Type B pancreatic cell (in vitro differentiated cells): Measurements from ENCODE around the gene SNX32. TPM values are rescaled to one million over a fixed set of nuclear protein-coding genes. Genes with fewer than 3 reads are reported as not detected.

Experiments
- DNase-seq: peaks from one replicate; pipeline ENCODE4 v3.0.0; 2021; ENCODE audit warnings: mixed read lengths; ENCODE audit not compliant: unreplicated experiment; ENCODE audit errors: extremely low spot score
- H3K27ac Mint-ChIP-seq: 2 replicates; pipeline ENCODE4 v1.8.0; 2021; ENCODE audit warnings: mild to moderate bottlenecking, mixed read lengths
- H3K27me3 Mint-ChIP-seq: 2 replicates; pipeline ENCODE4 v1.8.0; 2021; ENCODE audit warnings: mixed read lengths
- H3K36me3 Mint-ChIP-seq: 2 replicates; pipeline ENCODE4 v1.8.0; 2021; ENCODE audit warnings: mixed read lengths
- H3K4me1 Mint-ChIP-seq: one replicate; pipeline ENCODE4 v1.8.0; 2021; ENCODE audit warnings: mixed read lengths; ENCODE audit not compliant: unreplicated experiment
- H3K4me3 Mint-ChIP-seq: 2 replicates; pipeline ENCODE4 v1.8.0; 2021; ENCODE audit warnings: mild to moderate bottlenecking, mixed read lengths
- H3K9me3 Mint-ChIP-seq: 2 replicates; pipeline ENCODE4 v1.8.0; 2021; ENCODE audit warnings: mixed read lengths
- CTCF ChIP-seq: fragments of 200-600 bp; sonication (generic); conservative IDR thresholded peaks from 2 replicates; pipeline ENCODE4 v1.5.0; 2021; ENCODE audit warnings: antibody characterized with exemption, mild to moderate bottlenecking
- total RNA-seq: library from RNA; stranded (reverse); gene quantifications from 2 replicates; pipeline ENCODE4 v1.2.1, GENCODE V29; 2021; ENCODE audit warnings: low replicate concordance

The SNX32 gene
- total RNA-seq, 1 donor from 2014 or later, result 4.2 TPM

DNA sequence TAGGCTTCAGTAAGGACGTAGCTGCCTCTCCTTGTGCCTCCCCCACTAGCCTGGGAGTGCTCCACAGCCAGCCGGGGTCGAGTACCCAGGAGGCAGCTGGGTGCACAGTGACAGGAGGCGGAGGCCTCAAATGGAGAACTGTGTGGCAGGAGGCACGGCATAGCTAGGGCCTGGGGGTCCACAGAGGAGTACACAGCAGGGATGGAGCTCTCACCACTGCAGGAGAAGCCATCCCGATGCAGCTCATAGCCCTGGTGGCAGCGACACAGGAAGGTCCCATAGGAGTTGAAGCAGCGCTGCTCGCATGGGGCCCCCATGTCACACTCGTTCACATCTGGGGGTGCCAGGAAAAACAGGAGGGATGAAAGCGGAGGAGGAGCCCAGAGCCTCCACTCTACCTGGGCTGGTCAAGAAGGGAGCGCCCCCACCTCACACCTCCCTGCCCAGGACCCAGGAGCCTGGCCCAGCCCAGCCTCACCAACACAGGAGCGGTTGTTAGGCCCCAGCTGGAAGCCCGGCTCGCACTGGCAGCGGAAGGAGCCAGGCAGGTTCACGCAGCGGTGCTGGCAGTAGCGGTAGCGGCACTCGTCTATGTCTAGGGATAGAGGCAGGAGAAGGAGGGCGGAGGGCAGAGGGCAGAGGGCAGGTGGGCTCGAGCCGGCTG lies 36.0 kb downstream of the SNX32 start:
- peak overlapping the region; percentile 36 for H3K4me3 Mint-ChIP-seq
- H3K27ac Mint-ChIP-seq, result peak overlapping the region; percentile 56

GRCh38 chr11:65870307-65870658 lies 36.5 kb downstream of the SNX32 start:
- H3K4me1 Mint-ChIP-seq, result peaks cover 12% of the 10 kb centered on the region
- H3K36me3 Mint-ChIP-seq, result no peaks in the 10 kb centered on the region
- H3K4me3 Mint-ChIP-seq, result peak overlapping the region; percentile 61
- no peaks in the 10 kb centered on the region for H3K9me3 Mint-ChIP-seq
- peaks cover 5% of the 10 kb centered on the region for H3K27me3 Mint-ChIP-seq
- peak overlapping the region; percentile 78 for H3K27ac Mint-ChIP-seq
- TF ChIP-seq CTCF, result no peak
- no peak for DNase-seq

More for the DNA sequence above, 36.0 kb downstream of the SNX32 start:
- Mint-ChIP-seq H3K27me3 (peaks cover 5% of the 10 kb centered on the region), H3K9me3 (no peaks in the 10 kb centered on the region), H3K4me1 (peaks cover 12% of the 10 kb centered on the region), H3K36me3 (no peaks in the 10 kb centered on the region)
- no peak for TF ChIP-seq CTCF
- no peak for DNase-seq

- Mint-ChIP-seq H3K4me1 (peaks cover 12% of the 10 kb centered on the region), H3K27ac (peak overlapping the region; percentile 78)
Observed at GRCh38 chr11:65870706-65871681, 37.2 kb downstream of the SNX32 start.

GRCh38 chr11:65871811-65872548 lies 38.2 kb downstream of the SNX32 start:
- Mint-ChIP-seq H3K27ac (peak overlapping the region; percentile 43), H3K9me3 (no peaks in the 10 kb centered on the region)

More at GRCh38 chr11:65870706-65871681, 37.2 kb downstream of the SNX32 start:
- TF ChIP-seq CTCF, result no peak
- DNase-seq, result no peak
- no peaks in the 10 kb centered on the region for H3K9me3 Mint-ChIP-seq
- peak overlapping the region; percentile 69 for H3K4me3 Mint-ChIP-seq
- no peaks in the 10 kb centered on the region for H3K36me3 Mint-ChIP-seq
- H3K27me3 Mint-ChIP-seq, result peaks cover 5% of the 10 kb centered on the region

More at GRCh38 chr11:65871811-65872548, 38.2 kb downstream of the SNX32 start:
- Mint-ChIP-seq H3K27me3 (peaks cover 5% of the 10 kb centered on the region), H3K4me1 (peaks cover 12% of the 10 kb centered on the region), H3K36me3 (no peaks in the 10 kb centered on the region), H3K4me3 (peak overlapping the region; percentile 69)
- DNase-seq, result no peak
- TF ChIP-seq CTCF, result no peak
